Fibroblast of upper back skin (primary cell): ENCODE results near the gene C1orf159.

Experiments
- DNase-seq: peaks from one replicate; pipeline ENCODE4 v3.0.0-alpha.2; 2013

C1orf159 gene

DNA sequence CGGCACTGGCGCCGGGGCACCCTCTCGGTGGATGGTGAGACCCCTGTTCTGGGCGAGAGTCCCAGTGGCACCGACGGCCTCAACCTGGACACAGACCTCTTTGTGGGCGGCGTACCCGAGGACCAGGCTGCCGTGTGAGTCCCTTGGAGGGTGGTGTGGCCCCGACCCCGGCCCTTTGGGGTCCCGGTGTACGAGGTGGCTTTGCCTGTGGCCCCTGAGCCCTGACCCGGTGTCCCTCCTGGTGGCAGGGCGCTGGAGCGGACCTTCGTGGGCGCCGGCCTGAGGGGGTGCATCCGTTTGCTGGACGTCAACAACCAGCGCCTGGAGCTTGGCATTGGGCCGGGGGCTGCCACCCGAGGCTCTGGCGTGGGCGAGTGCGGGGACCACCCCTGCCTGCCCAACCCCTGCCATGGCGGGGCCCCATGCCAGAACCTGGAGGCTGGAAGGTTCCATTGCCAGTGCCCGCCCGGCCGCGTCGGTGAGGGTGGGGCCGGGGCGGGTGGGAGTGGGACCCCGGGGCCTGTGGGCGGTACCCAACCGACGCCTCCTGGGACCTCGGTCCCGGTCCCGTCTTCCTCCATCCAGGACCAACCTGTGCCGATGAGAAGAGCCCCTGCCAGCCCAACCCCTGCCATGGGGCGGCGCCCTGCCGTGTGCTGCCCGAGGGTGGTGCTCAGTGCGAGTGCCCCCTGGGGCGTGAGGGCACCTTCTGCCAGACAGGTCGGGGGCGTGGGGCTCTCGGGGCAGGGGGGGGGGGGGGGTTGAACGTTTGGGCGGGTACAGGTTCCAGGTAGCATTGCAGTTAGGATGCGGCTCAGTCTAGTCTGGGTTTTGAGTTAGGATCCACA is 66.3 kb downstream of the C1orf159 start:
- no peak for DNase-seq

DNA sequence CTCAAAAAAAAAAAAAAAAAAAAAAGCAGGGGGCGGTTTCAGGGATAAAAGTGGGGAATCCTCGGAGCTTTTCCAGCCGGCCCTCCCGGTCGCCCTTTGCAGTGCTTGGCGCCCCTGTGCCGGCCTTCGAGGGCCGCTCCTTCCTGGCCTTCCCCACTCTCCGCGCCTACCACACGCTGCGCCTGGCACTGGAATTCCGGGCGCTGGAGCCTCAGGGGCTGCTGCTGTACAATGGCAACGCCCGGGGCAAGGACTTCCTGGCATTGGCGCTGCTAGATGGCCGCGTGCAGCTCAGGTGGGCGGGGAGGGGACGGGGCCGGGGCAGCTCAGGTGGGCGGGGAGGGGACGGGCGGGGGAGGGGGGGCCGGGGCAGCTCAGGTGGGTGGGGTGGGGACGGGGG is 67.1 kb downstream of the C1orf159 start:
- DNase-seq, result no peak

DNA sequence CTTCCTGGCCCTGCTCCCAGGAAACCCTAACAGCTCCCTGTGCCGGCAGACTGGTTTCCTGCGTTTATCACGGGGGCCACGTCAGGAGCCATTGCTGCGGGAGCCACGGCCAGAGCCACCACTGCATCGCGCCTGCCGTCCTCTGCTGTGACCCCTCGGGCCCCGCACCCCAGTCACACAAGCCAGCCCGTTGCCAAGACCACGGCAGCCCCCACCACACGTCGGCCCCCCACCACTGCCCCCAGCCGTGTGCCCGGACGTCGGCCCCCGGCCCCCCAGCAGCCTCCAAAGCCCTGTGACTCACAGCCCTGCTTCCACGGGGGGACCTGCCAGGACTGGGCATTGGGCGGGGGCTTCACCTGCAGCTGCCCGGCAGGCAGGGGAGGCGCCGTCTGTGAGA is 67.9 kb downstream of the C1orf159 start:
- no peak for DNase-seq

DNA sequence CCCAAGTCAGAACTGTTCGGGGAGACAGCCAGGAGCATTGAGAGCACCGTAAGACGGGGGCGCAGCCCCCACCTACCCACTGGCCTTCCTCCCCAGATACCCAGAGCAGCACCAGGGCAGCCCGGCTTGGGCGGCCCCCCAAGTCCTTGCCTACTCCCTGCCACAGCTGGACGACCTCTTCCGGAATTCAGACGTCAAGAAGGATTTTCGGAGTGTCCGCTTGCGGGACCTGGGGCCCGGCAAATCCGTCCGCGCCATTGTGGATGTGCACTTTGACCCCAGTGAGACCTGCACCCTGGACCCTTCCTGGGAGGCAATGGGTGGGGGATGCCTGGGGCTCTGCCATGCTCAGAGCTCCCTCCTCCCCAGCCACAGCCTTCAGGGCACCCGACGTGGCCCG is 68.5 kb downstream of the C1orf159 start:
- no peak for DNase-seq

DNA sequence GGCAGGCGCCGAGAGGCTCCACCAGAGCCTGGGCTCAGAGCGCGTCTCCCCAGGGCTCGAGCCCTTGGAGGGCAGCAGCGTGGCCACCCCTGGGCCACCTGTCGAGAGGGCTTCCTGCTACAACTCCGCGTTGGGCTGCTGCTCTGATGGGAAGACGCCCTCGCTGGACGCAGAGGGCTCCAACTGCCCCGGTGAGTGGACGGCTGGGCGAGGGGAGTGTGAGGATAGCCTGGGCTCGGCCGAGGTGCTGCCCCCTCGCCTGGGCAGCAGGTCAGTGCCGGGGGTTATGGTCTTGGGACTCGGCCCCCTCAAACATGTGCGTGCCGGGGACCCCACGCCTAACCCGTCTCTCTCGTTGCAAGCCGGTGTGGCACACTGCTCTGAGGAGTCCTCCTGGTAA is 69.1 kb downstream of the C1orf159 start:
- DNase-seq, result no peak

DNA sequence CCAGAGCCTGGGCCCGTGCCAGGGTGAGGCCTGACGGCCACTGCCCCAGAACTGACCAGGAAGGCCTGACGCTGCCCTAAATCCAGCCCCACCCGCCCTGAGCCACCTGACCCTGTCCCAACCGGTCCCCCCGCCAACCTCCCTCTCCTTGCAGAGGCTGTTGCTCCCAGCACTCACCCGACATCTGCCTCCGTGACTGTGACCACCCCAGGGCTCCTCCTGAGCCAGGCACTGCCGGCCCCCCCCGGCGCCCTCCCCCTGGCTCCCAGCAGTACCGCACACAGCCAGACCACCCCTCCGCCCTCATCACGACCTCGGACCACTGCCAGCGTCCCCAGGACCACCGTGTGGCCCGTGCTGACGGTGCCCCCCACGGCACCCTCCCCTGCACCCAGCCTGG is 69.6 kb downstream of the C1orf159 start:
- no peak for DNase-seq

DNA sequence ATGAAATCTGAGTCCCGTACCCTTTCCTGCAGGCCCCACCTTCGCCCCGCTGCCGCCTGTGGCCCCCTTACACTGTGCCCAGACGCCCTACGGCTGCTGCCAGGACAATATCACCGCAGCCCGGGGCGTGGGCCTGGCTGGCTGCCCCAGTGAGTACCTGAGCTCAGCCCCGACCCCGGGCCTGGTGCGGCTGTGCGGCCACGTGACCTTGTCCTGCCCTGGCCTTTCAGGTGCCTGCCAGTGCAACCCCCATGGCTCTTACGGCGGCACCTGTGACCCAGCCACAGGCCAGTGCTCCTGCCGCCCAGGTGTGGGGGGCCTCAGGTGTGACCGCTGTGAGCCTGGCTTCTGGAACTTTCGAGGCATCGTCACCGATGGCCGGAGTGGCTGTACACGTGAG is 70.8 kb downstream of the C1orf159 start:
- DNase-seq, result no peak

DNA sequence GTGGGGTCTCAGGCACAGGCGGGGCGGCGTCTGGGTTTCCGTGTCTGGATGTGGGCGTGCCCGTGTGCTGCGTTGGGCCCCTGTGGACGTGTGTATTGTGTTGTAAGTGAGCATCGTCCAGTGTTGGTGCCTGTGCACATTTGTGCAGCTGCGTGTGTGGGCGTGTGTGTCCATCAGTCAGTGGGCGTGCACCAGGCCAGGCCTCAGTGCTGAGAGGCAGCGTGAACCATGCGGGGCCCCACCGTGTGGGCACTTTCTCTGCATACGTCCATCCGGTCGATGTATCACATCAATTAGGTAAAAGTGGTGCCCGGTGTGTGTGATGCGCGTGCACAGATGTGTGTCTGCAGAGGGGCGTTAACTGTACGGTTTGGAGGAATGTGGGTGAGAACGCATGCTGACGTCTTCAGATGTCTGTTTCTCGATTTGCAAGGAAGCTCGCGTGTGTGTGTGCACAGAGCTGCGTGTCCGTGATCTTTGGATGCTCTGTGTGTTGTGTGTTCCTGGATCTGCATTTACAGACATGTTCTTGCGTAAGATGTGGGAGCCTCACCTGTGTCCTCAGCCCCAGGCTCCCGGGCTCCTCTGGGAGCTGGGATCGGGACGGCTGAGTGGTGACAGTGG is 71.3 kb downstream of the C1orf159 start:
- no peak for DNase-seq

DNA sequence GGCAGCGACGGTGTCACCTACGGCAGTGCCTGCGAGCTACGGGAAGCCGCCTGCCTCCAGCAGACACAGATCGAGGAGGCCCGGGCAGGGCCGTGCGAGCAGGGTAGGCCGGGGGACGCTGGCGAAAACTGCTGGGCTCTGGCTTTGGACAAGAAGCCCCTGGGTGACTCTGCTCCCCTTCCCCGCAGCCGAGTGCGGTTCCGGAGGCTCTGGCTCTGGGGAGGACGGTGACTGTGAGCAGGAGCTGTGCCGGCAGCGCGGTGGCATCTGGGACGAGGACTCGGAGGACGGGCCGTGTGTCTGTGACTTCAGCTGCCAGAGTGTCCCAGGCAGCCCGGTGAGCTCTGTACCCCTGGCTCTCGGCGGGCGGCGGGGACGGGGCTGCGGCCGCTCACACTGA is 72.0 kb downstream of the C1orf159 start:
- DNase-seq, result no peak

DNA sequence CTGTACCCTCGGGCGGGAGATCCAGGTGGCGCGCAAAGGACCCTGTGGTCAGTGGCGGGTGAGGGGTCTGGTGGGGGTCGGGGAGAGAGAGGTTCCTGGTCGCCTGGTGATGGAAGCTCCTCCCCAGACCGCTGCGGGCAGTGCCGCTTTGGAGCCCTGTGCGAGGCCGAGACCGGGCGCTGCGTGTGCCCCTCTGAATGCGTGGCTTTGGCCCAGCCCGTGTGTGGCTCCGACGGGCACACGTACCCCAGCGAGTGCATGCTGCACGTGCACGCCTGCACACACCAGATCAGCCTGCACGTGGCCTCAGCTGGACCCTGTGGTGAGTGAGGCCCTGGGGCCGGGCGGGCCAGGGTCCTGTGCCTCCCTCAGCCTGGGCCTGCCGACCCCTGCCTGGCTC is 72.5 kb downstream of the C1orf159 start:
- no peak for DNase-seq

DNA sequence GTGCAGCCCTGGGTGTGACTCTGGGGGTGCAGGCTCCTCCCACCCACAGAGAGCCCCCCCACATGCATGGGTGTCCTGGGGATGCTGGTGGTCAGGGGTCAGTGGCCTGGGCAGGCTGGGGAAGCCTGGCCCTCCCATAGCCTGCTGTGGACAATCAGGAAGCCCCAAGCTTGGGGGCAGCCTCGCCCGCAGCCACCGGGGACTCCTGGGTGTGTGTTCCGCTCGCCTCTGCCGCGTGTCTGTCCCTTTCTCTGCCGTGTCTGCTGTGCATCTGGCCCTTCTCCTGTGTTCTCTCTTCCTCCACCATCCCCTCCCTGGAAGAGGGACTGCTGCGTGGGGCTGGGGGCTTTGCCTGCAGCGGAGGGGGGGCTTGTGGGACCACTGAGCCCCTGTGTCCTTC is 73.1 kb downstream of the C1orf159 start:
- DNase-seq, result no peak

DNA sequence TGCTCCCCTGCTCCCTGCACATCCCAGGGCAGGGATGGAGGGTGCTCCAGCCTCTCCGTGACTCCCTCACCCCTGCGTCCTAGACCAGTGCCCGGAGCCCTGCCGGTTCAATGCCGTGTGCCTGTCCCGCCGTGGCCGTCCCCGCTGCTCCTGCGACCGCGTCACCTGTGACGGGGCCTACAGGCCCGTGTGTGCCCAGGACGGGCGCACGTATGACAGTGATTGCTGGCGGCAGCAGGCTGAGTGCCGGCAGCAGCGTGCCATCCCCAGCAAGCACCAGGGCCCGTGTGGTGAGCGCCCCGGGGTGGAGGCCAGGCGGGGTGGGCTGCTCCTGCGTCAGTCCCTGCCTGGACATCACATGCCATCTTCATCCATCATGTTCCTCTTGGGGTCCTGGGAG is 74.0 kb downstream of the C1orf159 start:
- no peak for DNase-seq

DNA sequence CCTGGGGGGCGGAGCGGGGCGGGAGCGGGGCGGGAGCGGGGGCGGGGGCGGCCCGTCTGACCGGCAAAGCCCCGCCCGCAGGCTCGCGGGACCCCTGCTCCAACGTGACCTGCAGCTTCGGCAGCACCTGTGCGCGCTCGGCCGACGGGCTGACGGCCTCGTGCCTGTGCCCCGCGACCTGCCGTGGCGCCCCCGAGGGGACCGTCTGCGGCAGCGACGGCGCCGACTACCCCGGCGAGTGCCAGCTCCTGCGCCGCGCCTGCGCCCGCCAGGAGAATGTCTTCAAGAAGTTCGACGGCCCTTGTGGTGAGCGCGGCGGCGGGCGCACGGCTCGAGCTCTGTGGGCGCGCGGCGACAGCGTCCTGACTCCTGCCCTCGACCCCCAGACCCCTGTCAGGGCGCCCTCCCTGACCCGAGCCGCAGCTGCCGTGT is 74.8 kb downstream of the C1orf159 start:
- no peak for DNase-seq

DNA sequence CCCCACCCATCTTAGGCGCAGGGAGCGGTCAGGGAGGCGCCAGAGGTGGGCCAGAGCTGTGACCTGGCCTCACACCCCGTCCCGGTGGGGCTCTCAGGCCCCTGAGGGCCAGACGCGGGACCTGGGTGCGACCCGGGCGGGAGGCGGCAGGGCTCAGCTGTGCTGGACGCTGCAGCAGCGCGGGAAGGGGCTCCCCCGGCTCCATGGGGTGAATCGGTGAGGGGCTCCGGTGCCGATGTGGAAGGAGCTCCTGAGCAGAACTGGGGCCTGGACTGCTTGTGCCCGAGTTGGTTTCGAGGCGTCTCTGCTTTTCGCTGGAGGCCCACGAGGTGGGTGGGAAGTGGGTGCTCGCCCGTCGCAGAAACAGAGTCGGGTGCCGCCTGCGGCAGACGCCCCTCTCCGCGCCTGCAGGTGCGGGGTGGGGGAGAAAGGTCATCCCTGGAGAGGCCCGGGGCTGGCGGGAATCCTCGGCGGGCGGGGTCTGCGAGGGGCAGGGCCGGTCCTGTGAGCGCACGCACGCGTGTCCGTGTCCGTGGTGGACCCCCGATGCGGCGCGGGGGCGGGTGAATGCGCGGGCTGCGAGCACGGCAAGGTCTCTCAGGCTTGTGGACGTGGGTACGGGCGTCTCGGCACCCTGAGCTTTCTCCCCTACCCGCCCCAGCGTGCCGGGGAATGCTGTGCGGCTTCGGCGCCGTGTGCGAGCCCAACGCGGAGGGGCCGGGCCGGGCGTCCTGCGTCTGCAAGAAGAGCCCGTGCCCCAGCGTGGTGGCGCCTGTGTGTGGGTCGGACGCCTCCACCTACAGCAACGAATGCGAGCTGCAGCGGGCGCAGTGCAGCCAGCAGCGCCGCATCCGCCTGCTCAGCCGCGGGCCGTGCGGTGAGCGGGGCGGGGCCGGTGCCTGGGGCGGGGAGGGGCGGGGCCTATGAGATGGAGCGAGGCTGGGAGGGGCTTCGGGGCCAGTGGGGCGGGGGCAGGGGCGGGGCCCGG is 75.6 kb downstream of the C1orf159 start:
- peak; percentile 85 for DNase-seq

DNA sequence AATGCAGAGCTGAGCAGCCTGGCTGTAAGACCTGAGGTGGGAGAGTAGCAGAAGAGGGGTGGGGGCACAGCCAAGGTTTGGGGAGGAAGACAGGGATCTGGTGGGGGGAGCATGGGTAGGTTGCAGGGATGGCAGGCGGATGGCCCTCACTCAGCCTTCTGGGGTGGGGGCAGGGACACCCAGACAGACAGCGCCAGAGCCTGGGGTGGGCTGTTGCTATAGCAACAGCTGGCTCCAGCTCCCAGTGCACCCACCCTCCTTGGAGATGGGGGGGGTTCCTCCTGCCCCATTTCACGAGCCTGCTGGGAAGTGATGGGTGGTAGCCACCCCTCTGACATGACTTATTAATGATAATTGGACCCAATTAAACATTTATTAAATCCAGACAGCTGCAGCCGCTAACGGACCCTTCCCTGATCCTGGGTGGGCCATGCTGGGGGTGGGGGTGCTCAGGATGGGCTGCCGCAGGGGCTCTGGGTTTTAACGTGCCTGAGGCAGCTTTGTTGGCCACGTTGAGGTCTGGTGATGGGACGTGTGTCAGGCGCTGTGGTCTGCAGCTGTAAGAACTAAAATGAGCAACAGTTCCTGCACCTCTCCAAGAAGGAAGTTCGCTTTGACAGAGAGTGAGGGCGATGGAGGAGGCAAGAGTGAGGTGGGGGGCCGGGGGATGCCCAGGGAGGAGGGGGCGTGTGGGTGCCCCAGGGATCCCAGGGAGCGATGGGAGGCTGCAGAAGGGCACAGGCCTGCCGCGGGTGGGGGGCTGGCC is 76.6 kb downstream of the C1orf159 start:
- no peak for DNase-seq

DNA sequence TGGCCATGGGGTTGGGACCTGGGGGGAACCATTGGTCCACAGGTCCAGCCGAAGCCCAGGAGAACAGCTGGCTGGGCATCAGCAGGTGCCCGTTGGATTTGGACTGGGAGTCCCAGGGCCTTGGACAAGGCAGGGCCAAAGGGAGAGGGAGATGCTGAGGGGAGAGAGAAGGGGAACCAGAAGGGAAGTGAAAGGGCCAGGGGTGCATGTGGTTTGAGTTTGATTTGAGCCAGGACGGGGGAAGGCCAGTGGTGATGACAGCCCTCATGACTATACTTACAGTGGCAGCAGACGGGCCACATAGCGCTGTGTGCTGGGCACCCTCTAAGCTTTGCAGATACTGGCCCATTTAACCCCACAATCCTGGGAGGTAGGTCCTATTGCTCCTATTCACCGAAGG is 77.2 kb downstream of the C1orf159 start:
- DNase-seq, result no peak

DNA sequence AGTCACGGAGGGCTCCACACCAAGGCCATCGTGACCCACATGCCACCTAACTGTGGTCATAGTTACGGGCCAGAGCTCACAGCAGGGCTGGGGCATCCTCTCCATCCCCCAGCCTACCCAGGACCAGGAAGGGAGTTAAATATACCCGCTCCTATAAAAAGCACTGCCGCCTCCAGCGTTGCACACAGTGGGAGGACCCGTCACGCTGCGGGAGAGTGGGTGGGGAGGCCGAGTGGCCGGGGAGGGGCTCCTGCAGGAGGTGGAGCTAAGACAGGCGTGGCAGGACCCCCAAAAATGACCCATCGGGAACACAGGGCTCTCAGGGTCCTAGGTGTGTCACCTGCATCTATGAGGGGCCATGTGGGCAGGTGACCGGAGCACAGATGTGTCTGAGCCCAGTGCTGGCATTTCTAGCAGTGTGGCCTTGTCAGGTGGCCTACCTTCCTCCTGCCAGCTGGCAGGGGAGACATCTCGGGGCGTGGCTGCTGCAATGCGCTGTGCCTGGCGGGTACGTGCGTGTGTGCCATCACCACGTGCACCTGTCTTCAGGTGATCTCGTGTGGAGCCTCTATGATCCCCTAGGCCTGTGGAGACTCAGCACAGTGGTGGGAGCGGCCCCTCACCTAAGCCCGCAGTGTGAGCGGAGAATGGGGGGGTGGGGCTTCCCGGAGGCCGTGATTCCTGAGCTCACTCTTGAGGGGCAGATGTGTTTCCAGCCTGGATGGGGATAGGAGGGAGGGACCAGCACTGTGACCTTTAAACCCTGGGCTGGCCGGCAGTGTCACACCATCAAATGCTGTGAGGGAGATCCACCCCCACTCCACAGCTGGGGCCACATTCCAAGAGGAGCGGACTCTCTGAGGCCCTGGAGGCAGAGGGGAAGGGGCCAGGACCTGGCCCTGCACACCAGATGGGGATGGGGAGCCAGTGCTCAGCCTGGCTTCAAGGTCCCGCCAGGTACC is 78.2 kb downstream of the C1orf159 start:
- no peak for DNase-seq

DNA sequence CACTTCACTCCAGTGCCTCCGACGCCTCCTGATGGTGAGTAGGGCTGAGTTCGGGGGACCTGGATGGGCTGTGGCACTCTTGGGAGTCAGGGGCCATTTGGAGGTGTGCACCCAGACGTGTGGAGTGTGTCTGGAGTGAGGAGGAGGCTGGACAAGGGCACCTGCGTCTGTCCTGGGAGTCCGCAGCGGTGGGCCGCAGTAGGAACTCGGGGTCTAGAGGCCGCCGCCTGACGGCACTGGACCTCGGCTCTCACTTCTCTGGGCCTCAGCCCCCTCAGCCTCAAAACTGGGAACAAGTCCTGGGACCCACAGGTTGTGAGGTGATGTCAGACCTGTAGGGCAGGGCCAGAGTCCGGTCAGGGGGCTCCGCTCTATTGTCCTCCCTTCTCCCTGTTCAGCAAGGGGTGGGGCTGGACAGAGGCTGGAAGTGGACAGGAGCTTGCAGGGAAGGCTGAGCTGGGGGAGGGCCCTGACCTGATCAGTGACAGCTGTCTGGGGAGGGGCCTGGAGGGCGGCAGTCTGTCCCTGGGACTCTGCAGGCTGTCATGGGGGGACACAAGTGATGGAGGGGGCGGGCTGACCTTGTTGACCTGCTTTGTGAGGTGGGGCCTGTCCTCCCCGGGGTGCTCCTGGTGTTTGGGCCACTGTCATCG is 80.5 kb downstream of the C1orf159 start:
- DNase-seq, result no peak

DNA sequence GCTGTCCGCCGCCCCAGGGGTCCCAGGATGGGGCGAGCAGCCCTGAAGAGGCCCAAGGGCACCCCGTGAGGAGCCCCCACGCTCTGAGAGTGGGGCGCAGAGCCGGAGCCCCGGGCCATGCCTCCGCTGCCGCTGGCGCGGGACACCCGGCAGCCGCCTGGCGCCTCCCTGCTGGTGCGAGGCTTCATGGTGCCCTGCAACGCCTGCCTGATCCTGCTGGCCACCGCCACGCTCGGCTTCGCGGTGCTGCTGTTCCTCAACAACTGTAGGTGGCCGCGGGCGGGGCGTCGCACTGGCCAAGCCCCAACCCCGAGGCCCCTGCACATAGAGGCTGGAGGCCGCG is 81.5 kb downstream of the C1orf159 start:
- DNase-seq, result no peak

DNA sequence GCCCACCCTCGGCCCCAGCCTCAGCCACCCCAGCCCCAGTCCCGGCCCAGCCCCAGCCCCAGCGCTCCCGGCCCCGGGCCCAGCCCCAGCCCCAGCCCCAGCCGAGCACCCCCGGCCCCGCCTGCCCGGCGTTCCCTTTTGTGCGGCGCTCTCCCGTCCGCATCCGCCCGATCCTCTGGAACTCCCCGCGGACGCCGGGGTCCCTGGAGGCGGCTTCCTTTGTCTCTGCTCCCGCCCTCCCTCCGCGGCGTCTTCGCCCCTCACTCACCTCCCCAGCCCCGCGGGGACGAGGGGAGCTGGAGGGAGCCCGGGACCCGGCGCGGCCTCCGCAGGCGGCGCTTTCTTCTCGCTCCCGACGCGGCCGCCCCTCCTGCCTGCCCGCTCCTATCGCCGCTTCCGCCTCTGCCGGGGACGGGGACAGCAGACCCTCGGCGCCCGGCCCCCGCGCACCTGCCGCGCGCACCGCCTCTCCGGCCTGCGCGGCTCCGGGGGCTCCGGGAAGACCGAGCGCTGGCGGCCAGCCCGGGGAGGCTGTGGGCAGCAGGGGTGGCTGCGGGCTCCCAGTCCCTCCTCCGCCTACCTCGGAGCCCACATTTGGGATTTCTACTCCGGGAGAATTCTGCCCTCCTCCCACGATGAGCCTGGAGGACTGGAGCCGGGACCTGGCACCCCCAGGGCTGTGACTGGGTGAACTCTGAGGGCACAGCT is 82.0 kb downstream of the C1orf159 start:
- DNase-seq, result no peak
